Globus pallidus (tissue), 1 donor: ENCODE results near the gene UBE2J1.
"Not testable (repeated sequence)": the region's sequence is repeated elsewhere in the genome, so short reads cannot be mapped to it uniquely, and the experiment has no call there.

Experiments used
- DNase-seq: peaks from one replicate; pipeline ENCODE4 v3.0.0-alpha.2; 2015; ENCODE audit warnings: low spot score

UBE2J1 gene

DNA sequence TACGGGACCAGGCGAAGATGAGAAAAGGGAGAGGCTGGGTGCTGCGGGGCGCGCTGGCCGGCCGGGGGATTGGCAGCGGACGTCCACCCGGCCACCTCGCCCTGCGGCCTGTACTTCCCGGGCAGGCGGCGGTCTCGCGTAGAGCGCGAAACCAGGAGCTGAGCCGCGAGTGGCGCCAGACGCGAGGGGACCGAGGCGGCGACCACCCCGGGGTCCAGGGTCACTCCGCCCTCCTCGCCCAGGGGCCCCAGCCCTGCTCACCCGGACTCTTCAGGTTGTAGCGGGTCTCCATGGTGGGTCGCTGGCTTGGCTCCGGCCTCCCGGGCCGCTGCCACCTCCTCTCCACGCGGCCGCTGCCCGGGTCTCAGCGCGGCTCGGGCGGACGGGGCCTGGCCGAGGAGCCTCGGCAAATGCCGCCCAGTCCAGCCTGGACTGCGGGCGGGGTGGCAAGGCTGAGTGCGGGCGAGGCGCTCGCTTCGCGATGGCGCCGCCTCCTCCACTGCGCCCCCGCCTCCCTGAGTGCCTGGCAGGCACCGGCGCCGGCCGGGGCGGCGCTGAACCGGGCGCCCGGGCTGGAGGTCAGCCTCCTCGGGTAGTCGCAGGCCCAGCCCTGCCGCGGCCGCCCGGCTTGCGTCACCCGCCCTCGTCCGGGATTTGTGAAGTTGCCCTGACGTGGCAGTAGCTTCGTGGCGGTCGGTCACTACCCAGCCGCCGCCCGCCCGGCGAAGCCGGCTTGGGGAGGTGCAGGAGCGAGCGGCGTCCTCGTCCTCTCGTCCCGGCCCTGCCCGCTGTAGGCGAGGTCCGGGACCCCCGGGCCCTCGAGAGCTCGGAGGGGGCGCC is at the start of gene UBE2J1:
UBE2J1 (minus strand) TSS at position 445 of the 840 bp plus-strand sequence; CDS start at position 292, 153 bp downstream.
- peak; percentile 89 for DNase-seq

- peak; percentile 35 for DNase-seq
Measured at GRCh38 chr6:89400912-89401399, 48.4 kb upstream of the UBE2J1 start.

- DNase-seq: no peak
Measured at GRCh38 chr6:89400050-89400449, 47.5 kb upstream of the UBE2J1 start.

DNA sequence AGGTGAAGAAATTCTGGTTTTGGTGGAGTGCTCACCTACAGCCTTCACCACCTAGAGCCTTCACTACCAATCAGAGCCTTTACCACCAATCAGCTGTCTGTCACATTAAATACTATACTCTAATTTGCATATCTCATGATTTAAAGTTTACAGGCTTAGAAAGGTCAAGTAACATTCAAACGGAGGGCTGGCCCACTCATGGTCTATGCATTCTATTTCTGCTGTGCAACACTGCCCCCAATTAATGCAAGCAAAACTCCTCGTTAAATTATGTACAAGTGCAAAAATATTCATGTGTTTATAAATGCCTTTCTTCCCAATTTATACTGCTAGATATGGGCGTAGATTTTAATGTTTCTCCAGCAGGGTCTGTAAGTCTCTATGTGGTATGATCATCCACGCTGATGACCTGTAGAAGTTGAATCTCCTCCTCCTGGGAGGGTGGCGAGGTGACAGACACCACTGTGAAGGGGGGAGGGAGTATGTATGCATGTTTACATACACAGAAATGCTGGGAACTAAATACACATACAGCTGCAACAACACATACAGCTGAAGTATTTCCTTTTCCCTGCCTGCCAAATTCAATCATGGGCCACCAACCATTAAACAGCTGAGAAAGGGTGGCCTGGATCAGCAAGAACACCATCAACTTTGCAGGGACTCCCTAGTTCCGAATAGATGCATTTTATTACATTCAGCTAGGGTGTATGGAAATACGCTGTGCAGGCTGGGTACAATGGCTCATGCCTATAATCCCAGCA is 46.4 kb upstream of the UBE2J1 start:
- no peak for DNase-seq

- DNase-seq: not testable (repeated sequence)
Measured at GRCh38 chr6:89397884-89398283, 45.4 kb upstream of the UBE2J1 start.

DNA sequence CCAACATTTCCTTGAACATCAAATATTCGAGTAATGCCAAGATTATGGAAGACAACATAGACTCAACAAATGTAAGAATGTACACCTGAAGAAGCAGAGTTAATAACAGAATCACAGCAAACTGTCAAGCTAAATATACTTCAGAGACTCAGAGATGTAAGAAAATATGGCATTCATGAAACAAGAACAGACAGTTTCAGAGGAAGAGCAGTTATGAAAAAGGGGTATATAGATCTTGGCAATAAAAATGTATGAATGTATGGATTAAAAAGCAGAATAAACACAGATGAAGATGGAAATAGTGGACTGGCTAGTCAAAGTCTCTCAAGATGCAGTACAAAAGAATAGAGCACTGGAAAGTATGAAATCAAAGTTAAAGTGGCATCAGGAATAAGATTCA is 41.1 kb upstream of the UBE2J1 start:
- no peak for DNase-seq

GRCh38 chr6:89392823-89393222 is 40.3 kb upstream of the UBE2J1 start:
- DNase-seq: no peak

- no peak for DNase-seq
Measured at GRCh38 chr6:89388846-89389245, 36.3 kb upstream of the UBE2J1 start.

GRCh38 chr6:89387516-89388201 is 35.1 kb upstream of the UBE2J1 start:
- DNase-seq: no peak

DNA sequence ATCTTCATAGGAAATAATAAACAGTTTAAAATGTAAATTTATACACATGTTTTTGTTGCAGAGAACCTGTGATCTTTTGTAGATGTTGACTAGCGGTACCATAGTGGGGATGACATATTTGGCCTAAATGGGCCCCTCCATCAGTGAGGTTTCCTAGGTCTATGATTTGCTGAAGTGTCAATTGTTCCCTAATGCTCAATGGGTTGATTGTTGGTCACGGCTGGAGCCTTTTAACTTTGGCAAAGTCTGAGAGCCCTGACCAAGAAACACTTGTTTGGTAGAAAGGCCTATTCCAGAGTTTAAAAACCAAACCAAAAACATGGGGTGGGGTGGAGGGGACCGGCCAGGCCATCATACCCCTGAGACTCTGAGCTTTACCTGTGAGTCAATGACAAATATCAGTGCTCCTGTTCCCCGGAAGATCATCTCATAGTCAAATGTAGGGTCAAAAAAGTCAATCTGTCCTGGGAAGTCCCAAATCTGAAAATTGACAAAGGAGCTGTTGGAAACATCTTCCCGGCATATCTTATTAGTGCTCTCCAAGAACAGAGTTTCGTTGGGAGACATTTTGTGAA is 34.5 kb upstream of the UBE2J1 start:
- DNase-seq: peak; percentile 60

DNA sequence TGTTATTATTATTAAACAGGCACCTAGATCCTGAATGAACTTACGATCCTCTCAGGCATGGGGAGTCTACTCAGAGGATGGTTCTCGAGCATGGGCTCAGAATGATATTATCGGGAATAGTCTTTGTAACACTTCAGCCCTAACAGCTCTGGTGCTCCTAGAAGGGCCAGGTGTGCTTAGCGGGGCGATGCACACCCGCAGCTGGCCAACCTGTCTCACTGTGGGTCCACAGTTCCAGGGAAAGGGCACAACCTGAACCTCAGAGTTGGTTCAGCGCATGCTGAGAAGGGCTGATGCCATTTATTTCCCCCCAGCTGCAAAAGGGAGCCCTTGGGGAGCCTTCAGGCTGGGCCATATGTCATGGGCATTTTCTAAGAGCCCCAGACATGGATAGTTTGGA is 33.3 kb upstream of the UBE2J1 start:
- no peak for DNase-seq

DNA sequence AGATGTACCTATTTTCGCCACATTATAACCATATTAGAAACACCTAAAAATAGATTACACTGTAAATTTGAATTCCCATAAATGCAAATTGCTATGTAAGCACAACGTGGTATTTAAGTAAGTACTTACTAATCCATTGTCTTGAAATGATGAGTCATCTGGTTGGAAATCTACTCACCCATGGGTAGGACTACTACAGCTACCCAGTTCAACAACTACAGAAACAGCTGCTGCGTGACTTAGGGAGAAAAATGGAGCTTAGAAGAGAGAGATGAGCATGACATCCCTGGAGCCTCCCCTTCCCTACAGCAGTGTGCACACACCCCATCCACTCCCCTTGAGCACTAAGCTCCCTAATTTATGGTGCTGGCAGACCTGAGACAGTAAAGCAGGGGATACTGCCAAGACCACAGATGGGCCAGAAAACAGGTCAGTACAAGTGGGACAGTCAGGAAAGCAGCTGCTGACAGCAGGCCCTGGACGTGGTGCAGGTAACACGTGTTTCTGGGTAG is 32.7 kb upstream of the UBE2J1 start:
- no peak for DNase-seq

DNA sequence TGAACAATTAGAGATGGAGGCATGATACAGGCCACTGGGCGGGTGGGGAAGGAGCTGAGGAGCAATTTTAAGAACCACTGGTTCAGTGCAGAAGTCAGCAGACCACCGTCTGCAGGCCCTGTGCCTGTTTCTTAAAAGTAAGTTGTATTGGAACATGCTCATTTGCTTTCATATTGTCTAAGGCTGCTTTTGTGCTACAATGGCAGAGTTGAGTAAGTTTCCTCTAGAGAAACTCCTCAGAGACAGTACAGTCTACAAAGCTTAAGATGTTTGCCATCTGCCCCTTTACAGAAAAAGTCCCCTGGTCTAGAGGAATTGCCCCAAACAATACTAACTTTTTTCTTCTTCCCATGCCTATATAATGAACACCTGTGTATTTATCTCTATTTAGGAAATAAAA is 28.5 kb upstream of the UBE2J1 start:
- no peak for DNase-seq

GRCh38 chr6:89379281-89379680 is 26.8 kb upstream of the UBE2J1 start:
- DNase-seq: no peak

DNA sequence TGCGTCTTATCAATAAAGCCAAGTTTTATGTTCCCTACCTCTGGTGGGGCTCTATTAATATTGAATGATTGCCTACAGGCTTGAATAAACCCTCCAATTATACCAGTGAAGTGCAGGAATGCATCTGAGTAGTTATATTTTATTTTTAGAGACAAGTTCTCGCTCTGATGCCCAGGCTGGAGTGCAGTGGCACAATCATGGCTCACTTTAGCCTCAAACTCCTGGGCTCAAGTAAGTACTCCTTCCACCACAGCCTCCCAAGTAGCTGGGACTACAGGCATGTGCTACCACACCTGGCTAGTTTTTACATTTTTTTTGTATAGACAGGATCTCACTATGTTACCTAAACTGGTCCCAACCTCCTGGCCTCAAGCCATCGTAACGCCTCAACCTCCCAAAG is 26.1 kb upstream of the UBE2J1 start:
- no peak for DNase-seq

DNA sequence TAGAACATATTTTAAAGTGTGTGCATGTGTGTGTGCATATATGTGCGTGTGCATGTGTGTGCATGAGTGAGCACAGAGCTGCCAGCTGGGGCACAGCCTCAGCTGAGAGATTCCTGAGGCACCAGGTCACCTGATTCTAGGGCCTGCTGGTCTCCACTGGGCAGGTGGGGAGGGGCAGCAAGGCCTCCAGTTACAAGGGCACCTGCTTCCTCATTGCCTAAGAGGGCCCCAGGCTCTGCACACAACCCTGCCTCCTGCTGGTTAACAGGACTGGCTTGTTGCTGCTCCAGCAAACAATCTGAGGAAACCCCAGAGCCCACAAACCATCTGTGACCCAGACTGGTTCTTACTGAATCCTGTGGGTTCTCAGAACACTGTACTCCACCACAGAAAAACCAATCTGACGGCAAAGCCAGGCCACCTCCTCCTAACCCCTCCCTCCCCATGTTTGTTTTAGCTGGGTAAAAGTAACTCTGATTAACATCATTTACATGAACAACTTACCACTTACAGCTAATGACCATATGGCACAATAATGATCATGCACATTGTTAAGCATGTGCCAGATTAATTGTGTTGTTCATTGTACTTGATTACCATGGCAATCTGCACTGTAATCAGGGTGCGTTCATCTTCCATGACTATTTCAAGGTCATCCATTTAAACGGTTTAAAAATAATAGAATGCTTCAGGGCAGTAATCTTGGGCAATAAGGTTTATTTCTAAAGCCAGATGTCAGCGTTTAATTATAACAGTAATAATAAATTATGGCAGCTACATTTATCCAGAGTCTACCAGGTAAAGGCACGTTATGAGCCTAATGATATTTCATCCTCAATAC is 23.1 kb upstream of the UBE2J1 start:
- DNase-seq: no peak

DNA sequence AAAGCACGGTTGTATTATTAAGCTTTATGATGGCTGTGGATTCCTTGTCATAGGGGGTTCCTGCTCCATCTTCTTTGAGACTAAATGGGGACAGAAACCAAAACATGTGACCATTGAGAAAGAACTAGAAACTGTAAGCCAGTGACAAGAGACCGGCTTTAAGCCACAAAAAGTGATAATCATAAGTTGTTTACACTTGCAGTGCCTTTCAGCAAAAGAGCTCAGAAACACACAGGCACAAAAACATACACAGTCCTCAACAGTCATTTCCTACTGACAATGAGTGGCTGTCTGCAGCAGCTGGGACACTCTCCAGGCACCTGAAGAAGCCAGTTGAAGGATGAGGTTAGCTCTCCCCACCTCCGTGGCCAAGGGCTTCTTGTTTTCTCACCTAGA is 20.0 kb upstream of the UBE2J1 start:
- no peak for DNase-seq

DNA sequence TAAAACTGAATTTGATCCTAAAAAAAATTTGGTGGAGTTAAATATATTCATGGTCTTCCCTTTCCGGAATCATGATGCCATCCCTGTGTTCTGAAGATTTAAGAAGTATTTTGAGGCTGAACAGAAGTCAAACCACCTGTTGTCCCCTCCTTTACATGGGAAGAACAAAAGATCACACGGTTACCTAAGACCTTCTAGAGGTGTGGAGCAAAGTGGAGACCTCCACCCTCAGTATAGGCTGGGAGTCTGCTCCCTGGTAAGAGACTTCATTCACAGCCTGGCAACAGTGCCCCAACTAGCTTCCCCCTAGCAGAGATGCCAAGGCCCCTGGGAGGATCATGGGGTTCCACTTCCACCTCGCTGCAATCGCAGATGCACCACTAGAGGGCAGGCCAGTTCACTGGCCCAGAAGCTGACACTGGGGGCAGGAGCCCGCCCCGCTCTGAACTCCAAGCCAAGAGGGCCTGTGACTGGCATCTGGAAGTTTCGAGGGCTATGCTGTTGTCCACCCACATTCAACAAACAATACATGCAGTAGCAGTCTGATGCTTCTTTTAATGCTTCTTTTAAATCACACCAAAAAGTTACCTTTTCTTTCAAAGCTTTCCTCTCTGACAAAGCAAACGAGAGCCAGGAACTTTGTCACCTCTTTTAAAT is 19.5 kb upstream of the UBE2J1 start:
- peak; percentile 90 for DNase-seq

- DNase-seq: no peak
Measured at GRCh38 chr6:89368999-89369398, 16.5 kb upstream of the UBE2J1 start.

DNA sequence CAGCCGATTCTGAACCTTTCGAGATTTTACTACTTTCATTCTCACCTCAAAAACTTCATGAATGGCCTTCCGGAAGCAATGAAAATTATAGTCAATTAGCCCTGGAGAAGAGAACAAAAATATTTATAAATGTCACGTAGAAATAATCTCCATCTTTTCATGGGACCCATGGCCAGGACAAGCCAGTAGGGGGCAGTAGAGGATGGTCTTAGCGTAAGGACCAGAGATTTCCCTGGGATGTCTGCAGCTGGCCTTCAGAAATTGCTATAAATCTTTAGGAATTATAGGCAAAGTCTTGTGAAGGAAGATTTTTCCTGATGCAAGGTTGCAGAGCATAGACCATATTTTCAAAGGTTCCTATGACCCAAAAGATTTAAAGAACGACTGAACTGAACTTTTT is 15.6 kb upstream of the UBE2J1 start:
- peak; percentile 65 for DNase-seq
